Hepatocyte (in vitro differentiated cells): ENCODE measurements around the gene EPHB6. TPM values are rescaled to one million over a fixed set of nuclear protein-coding genes. Genes with fewer than 3 reads are reported as not detected.

Experiments used
- DNase-seq: peaks from one replicate; pipeline ENCODE4 v3.0.0-alpha.2; 2016; ENCODE audit warnings: low spot score
- H2AFZ ChIP-seq: fragments of 200-600 bp; sonication (generic); 2 replicates; pipeline ENCODE4 v1.6.0; 2016; ENCODE audit warnings: antibody characterized with exemption, mild to moderate bottlenecking
- H3K27ac ChIP-seq: fragments of 200-600 bp; sonication (generic); 2 replicates; pipeline ENCODE4 v1.5.1; 2016; ENCODE audit warnings: mild to moderate bottlenecking
- H3K27me3 ChIP-seq: fragments of 200-600 bp; sonication (generic); 2 replicates; pipeline ENCODE4 v1.6.1; 2016
- H3K36me3 ChIP-seq: fragments of 200-600 bp; sonication (generic); replicated peaks from 2 replicates; pipeline ENCODE4 v1.5.1; 2016; ENCODE audit warnings: low read depth; ENCODE audit not compliant: insufficient read depth
- H3K4me1 ChIP-seq: fragments of 200-600 bp; sonication (generic); 2 replicates; pipeline ENCODE4 v1.5.1; 2016; ENCODE audit warnings: mild to moderate bottlenecking, moderate library complexity; ENCODE audit not compliant: insufficient read depth
- H3K4me2 ChIP-seq: fragments of 200-600 bp; sonication (generic); 2 replicates; pipeline ENCODE4 v1.6.0; 2016
- H3K4me3 ChIP-seq: fragments of 200-600 bp; sonication (generic); 2 replicates; pipeline ENCODE4 v1.5.1; 2016; ENCODE audit warnings: mild to moderate bottlenecking
- H3K79me2 ChIP-seq: fragments of 200-600 bp; sonication (generic); 2 replicates; pipeline ENCODE4 v1.6.0; 2017; ENCODE audit warnings: mild to moderate bottlenecking
- H3K9me2 ChIP-seq: fragments of 200-600 bp; sonication (generic); replicated peaks from 2 replicates; pipeline ENCODE4 v1.6.0; 2017; ENCODE audit warnings: mild to moderate bottlenecking; ENCODE audit not compliant: insufficient read depth
- H3K9me3 ChIP-seq: fragments of 200-600 bp; sonication (generic); 2 replicates; pipeline ENCODE4 v1.5.1; 2016; ENCODE audit warnings: low read depth, mild to moderate bottlenecking
- H4K20me1 ChIP-seq: fragments of 200-600 bp; sonication (generic); 2 replicates; pipeline ENCODE4 v1.6.0; 2016; ENCODE audit warnings: mild to moderate bottlenecking; ENCODE audit not compliant: insufficient read depth, poor library complexity, severe bottlenecking
- EZH2 ChIP-seq: fragments of 200-600 bp; sonication (generic); IDR thresholded peaks from 2 replicates; pipeline ENCODE4 v1.6.1; 2016; ENCODE audit warnings: antibody characterized with exemption, mild to moderate bottlenecking, borderline replicate concordance
- EZH2phosphoT487 ChIP-seq: fragments of 200-600 bp; sonication (generic); IDR thresholded peaks from one replicate; pipeline ENCODE4 v1.6.1; 2018; ENCODE audit warnings: antibody characterized with exemption, mild to moderate bottlenecking, low read depth, moderate library complexity; ENCODE audit not compliant: unreplicated experiment, severe bottlenecking
- WGBS: methylation state at CpG from one replicate; pipeline ENCODE4 v1.1.6; 2016; ENCODE audit warnings: low lambda C conversion rate; ENCODE audit errors: missing lambda C conversion rate; 5-methylcytosine and 5-hydroxymethylcytosine counted together
- polyA plus RNA-seq: library from polyadenylated mRNA; unstranded; fragments of >200 nt; fragmentation: Nextera tagmentation; extraction: Ambion mirVana; gene quantifications from 2 replicates; pipeline ENCODE4 v1.2.1, GENCODE V29; 2016
- total RNA-seq: library from RNA; depleted of rRNA; stranded (reverse); fragments of >200 nt; gene quantifications from 2 replicates; pipeline ENCODE4 v1.2.3, GENCODE V29; 2014
- TF ChIP-seq, protein P1 (sequence below): fragments of 200-600 bp; sonication (generic); IDR thresholded peaks from 2 replicates; pipeline ENCODE4 v1.5.1; 2016; ENCODE audit warnings: antibody characterized with exemption, mild to moderate bottlenecking; ENCODE audit not compliant: poor library complexity

EPHB6 gene
- total and polyA plus RNA-seq, 2 experiments from 2014 or later, result 14.8 to 29.6 TPM

DNA sequence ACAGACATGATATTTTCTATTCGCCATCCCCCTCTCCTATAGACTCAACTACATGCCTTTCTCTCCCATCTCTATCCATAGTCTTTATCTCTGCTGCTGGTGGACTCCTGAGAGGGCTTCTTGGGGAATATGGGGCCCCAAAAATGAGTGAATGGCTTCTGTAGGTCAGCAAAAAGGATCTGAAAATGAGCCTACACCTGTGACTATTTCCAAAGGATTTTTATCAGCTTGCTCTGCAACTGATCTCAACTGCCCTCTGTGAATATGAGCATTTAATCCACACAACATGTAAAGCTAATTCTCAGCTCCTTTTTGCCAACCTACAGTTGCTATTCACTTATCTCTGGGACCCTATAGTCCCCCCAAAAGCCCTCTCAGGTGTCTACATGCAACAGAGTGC is 47.9 kb upstream of the EPHB6 start:
- peaks cover 28% of the 10 kb centered on the region for H3K27me3 ChIP-seq
- no peak overlapping the region for H2AFZ ChIP-seq
- no peak overlapping the region for H3K4me2 ChIP-seq
- no peak overlapping the region for H3K4me3 ChIP-seq
- H3K4me1 ChIP-seq, result no peaks in the 10 kb centered on the region
- DNase-seq, result no peak
- H3K9me2 ChIP-seq, result no peaks in the 10 kb centered on the region
- H3K36me3 ChIP-seq, result no peaks in the 10 kb centered on the region
- no peaks in the 10 kb centered on the region for H4K20me1 ChIP-seq
- no peaks in the 10 kb centered on the region for H3K79me2 ChIP-seq
- 96% methylated on average over 1 of the region's 1 CpG for WGBS
- no peaks in the 10 kb centered on the region for H3K9me3 ChIP-seq
- no peak overlapping the region for H3K27ac ChIP-seq
- TF ChIP-seq EZH2phosphoT487 (no peak), EZH2 (no peak)
- TF ChIP-seq, protein P1, sequence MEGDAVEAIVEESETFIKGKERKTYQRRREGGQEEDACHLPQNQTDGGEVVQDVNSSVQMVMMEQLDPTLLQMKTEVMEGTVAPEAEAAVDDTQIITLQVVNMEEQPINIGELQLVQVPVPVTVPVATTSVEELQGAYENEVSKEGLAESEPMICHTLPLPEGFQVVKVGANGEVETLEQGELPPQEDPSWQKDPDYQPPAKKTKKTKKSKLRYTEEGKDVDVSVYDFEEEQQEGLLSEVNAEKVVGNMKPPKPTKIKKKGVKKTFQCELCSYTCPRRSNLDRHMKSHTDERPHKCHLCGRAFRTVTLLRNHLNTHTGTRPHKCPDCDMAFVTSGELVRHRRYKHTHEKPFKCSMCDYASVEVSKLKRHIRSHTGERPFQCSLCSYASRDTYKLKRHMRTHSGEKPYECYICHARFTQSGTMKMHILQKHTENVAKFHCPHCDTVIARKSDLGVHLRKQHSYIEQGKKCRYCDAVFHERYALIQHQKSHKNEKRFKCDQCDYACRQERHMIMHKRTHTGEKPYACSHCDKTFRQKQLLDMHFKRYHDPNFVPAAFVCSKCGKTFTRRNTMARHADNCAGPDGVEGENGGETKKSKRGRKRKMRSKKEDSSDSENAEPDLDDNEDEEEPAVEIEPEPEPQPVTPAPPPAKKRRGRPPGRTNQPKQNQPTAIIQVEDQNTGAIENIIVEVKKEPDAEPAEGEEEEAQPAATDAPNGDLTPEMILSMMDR, result no peak

DNA sequence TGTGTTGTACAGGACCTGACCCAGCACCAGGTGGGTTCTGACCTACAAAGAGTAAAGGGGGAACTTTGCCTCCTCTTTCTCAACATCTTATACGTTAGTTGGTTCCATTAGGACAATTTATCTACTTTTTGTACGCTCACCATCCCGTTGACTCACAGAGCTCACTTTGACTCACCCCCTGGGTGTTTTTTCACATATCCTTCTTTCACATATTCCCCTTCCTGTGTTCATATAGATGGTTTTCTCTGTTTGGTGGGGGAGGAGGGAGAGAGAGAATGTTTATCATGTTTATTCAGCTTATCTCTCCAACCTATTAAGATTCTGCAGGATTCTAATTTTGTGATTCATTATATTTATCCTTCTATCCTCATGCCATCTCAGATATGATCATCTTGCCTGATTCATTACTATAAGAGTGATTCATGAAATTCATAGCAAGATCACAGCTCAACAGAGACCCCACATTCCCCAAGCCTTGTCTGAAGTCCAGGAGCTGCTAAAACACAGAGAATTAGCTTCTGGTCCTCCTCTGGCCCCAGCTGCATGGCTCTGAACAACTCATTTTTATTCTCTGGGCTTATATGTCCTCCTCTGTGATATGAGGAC is 46.9 kb upstream of the EPHB6 start:
- H3K36me3 ChIP-seq, result no peaks in the 10 kb centered on the region
- no peaks in the 10 kb centered on the region for H3K9me2 ChIP-seq
- no peaks in the 10 kb centered on the region for H4K20me1 ChIP-seq
- 77% methylated on average over 3 of the region's 3 CpGs for WGBS
- no peaks in the 10 kb centered on the region for H3K79me2 ChIP-seq
- H3K27ac ChIP-seq, result no peak overlapping the region
- no peak for DNase-seq
- H3K9me3 ChIP-seq, result no peaks in the 10 kb centered on the region
- H3K4me1 ChIP-seq, result no peaks in the 10 kb centered on the region
- peaks cover 28% of the 10 kb centered on the region for H3K27me3 ChIP-seq
- TF ChIP-seq EZH2phosphoT487 (no peak), EZH2 (no peak)
- TF ChIP-seq, protein P1, result no peak
- H2AFZ ChIP-seq, result no peak overlapping the region
- H3K4me2 ChIP-seq, result no peak overlapping the region
- no peak overlapping the region for H3K4me3 ChIP-seq

DNA sequence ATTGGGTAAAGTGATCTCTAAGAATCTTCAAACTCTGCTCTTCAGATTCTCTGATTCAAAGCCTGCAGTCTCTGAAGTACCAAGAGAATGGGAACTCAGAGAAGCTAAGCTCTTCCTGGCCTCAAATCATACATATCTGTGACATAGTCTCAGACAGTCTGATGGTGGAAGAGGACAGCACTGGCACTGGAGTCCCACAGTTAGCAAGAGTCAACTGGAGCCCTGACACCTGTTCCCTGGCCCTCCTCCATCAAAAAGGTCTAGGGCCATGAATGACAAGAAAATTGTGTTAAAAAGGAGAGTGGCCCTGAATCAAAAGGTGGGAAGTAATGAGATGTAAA is 46.4 kb upstream of the EPHB6 start:
- no peaks in the 10 kb centered on the region for H3K9me3 ChIP-seq
- H3K27me3 ChIP-seq, result peaks cover 28% of the 10 kb centered on the region
- no peaks in the 10 kb centered on the region for H3K9me2 ChIP-seq
- H2AFZ ChIP-seq, result no peak overlapping the region
- H3K27ac ChIP-seq, result no peak overlapping the region
- H3K4me1 ChIP-seq, result no peaks in the 10 kb centered on the region
- H3K4me2 ChIP-seq, result no peak overlapping the region
- H3K36me3 ChIP-seq, result no peaks in the 10 kb centered on the region
- TF ChIP-seq EZH2phosphoT487 (no peak), EZH2 (no peak)
- H3K4me3 ChIP-seq, result no peak overlapping the region
- DNase-seq, result no peak
- no peaks in the 10 kb centered on the region for H4K20me1 ChIP-seq
- H3K79me2 ChIP-seq, result no peaks in the 10 kb centered on the region

DNA sequence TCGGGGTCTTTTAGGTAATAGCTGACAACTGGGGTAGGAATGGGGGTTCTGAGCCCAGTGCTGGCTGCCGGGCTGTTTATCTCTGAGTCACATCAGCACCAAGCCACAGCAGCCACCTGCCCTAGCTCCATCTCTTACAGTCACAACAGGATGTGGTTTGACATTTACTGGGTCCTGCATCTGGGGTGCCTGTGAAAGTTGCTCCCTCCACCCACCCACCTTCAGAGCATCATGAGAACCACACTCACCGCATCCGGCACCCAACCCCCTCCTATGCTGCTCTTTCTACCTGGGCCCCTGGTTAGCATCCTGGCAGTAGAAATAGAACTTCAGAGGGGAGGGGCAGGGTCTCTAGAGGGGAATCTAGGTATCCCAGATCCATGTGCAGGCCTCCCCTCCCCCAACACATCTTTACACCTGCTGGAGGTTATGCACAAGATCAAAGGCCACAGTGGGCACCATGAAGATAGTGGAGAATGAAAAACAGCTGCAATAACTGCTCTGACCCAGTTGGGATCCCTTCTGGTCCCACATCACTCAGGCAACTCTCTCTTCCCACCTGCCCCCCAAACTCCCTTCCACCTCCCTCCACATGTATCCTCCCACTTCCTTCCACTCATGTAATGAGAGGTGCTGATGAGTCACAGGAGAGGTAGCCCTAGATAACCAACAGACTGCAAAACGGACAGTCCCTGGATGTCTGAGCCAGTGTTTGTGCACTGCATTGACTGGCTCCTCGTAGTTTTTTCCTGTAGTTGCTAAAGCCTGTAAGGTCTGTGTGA is 45.9 kb upstream of the EPHB6 start:
- Histone ChIP-seq H2AFZ (no peak overlapping the region), H3K27me3 (peaks cover 28% of the 10 kb centered on the region), H3K4me2 (no peak overlapping the region), H3K4me1 (no peaks in the 10 kb centered on the region), H3K9me2 (no peaks in the 10 kb centered on the region), H4K20me1 (no peaks in the 10 kb centered on the region), H3K27ac (no peak overlapping the region), H3K79me2 (no peaks in the 10 kb centered on the region), H3K9me3 (no peaks in the 10 kb centered on the region), H3K36me3 (no peaks in the 10 kb centered on the region), H3K4me3 (no peak overlapping the region)
- 62% methylated on average over 6 of the region's 6 CpGs for WGBS
- TF ChIP-seq EZH2phosphoT487, result no peak
- no peak for DNase-seq
